NCI-H2107 treated with DMSO at 0.1 percent for 48 hours (cell line): ENCODE data around the gene DAGLA.

ENCODE experiments used
- DNase-seq: peaks from one replicate; lab custom pipeline; 2025; ENCODE audit not compliant: unreplicated experiment; lab: John Stamatoyannopoulos, UW

DAGLA gene

DNA sequence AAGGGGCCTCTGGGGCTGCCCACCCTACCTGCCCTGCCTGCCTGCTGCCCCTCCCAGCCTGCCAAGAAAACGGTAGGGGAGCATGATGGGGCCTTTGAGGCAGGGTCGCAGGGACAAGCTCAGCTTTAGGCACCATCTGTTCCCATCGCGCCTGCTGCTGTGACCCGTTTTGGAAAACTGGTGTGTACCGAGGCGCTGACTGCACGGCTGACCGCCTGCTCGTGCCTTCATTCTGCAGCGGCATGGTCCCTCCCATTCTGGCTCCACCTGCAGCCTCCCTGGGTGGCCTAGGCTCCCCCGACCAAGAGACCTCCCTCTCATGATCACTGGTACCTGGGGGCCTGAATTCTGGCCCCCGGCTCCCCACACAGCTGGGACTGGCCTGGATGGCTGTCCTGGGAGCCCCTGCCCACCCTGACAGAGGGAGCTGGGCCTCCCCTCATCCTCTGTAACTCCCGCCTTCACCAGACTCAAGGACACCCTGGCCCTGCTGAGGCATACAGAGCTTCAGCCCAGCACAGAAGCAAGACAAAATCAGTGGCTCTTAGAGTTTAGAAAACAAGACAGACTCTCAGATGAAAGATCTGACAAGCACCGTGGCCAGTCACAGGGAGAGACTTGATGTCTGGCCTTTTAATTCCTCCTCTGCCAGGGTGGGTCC lies 65.7 kb downstream of the DAGLA start:
- DNase-seq = no peak

DNA sequence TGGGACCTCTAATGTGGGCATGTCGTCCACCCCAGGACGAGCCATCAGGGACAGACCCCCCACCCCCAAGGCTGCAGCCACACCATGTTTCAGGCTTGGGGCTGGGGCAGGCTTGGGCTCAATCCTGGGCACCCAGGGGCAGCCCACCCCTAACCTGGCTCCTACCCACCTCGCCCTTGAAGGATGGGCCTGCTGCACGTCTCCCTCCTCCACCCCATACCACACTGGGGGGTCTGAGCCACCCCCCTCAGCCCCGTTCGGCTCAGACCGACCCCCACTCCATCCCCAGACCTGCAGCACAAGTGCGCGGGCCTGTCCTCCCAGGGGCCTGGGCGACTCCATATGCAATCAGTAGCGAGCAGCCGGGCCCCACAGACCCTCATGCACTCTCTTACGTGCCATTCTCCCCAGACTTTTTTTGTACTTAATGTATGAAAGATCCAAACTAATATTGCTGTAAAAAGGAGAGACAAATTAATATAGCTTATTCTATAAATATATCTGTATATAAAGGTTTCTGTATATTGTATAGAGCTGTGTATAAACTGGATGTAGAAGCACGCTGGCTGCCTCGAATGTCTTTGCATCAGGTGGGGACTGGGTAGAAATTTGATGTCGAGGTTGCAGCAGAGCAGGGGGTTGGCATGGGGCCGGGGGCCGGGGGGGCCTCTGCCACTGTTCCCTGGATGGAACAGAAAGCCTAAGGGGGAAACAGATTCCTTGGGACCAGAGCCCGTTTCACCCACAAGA lies 66.4 kb downstream of the DAGLA start:
- DNase-seq = no peak

DNA sequence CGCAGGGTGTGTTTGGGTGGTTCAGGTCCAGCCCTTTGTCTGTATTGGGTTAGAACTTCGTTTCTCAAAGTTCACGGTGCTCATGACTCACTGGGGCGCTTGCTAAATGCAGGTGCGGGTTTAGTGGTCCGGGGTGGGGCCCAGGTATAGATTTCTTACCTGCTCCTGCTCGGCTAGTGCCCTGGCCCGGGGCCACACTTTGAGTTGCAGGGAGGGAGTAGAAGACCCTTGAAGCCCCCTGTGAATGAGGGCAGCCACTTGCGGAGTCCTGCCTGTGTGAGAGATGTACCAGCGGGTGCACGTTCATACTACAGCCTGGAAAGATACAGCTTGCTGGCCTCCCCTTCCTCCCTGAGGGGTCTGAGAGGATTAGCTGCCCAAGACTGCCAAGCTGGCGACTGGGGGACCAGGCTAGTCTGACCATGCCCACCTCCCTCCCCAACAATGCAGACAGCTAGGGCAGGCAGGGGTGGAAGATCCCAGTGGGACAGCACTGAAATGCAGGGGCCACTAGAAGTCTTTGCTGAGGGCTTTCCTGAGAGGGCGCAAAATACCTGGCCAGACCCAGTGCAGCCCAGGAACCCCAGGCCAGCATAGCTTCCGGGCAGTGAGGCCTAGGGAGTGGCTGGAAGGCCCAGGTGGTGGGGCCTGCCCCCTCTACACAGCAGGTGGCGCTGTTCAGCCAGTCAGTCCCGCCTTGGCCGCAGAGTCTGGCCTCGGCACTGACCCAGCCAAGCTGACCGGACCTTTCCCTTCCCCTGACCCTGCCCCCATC lies 67.2 kb downstream of the DAGLA start:
- DNase-seq = no peak

DNA sequence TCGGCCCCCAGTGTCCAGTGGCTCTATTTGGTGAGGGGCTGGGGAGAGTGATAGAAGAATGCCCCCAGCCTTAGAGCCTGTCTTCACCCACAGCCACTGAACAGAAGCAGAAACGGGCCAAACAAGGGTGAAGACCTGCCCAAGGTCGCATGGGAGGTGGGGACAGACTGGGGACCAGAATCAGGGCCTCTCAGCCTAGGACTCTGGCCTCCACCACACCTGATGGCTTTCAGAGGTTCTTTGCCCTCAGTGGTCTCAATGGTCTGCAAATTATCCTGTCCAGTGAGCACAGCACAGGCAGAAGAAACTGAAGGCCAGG lies 67.7 kb downstream of the DAGLA start:
- DNase-seq = no peak

- DNase-seq = no peak
Measured at GRCh38 chr11:61749591-61750217, 69.5 kb downstream of the DAGLA start.

DNA sequence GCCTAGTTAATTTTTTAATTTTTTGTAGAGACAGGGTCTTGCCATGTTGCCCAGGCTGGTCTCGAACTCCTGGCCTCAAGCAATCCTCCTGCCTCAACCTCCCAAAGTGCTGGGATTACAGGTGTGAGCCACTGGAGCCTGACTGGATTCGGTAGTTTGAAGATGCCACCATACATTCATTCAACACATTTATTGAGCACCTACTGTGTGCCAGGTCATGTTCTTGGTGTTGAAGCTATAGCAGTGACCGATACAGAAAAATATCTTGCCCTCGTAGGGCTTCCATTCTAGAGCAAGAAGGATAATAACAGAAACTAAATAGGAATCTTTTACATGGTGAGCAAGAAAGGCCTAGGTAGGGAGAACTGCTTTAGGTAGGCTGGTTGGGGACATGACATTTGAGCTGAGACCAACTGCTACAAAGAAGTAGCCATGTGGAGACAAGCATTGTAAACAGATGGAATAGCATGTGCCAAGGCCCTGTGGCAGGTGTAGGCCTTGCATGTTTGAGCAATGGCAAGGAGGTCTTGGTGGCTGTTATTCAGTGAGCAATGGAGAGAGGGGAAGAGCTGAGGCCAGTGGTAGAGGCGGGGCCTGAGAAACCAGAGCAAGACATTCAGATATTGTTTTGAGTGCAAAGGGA lies 70.6 kb downstream of the DAGLA start:
- no peak for DNase-seq

DNA sequence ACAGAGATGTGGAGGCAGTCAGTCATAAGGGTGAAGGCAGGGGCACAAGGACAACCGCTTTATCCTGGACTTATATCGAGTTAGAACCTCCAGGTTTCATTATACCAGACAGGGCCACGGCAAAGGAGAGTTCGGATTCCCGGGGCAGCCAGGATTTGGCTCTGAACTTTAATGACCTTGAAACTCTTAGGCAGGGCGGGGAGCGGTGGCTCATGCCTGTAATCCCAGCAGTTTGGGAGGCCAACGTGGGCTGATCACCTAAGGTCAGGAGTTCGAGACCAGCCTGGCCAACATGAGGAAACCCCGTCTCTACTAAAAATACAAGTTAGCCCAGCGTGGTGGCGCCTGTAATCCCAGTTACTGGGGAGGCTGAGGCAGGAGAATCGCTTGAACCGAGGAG lies 71.2 kb downstream of the DAGLA start:
- DNase-seq = no peak

- no peak for DNase-seq
Measured at GRCh38 chr11:61752117-61752924, 72.1 kb downstream of the DAGLA start, which contains the start of gene MYRF. Gene MYRF, plus strand, starts transcription at chr11:61752636. Its CDS starts 109 bp downstream, at chr11:61752745.

GRCh38 chr11:61752925-61753521 lies 72.8 kb downstream of the DAGLA start:
- no peak for DNase-seq

GRCh38 chr11:61753672-61754071 lies 73.5 kb downstream of the DAGLA start:
- DNase-seq = no peak

- no peak for DNase-seq
Measured at GRCh38 chr11:61754534-61755482, 74.6 kb downstream of the DAGLA start.

DNA sequence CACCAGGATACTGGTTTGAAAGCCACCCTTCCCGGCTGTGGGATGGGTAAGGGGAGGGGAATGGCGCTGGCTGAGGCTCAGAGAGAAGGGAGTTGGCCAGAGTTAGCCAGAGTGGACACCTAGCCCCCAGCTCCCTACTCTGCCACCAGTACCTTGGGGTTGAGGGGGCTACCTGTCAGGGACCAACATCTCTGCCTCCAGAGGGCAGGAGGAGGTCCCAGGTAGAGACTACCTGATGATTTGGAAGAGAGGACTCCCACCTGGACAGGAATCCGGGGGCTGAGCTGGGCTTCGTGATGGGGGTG lies 75.9 kb downstream of the DAGLA start:
- DNase-seq = no peak

GRCh38 chr11:61756452-61757212 lies 76.4 kb downstream of the DAGLA start:
- no peak for DNase-seq

DNA sequence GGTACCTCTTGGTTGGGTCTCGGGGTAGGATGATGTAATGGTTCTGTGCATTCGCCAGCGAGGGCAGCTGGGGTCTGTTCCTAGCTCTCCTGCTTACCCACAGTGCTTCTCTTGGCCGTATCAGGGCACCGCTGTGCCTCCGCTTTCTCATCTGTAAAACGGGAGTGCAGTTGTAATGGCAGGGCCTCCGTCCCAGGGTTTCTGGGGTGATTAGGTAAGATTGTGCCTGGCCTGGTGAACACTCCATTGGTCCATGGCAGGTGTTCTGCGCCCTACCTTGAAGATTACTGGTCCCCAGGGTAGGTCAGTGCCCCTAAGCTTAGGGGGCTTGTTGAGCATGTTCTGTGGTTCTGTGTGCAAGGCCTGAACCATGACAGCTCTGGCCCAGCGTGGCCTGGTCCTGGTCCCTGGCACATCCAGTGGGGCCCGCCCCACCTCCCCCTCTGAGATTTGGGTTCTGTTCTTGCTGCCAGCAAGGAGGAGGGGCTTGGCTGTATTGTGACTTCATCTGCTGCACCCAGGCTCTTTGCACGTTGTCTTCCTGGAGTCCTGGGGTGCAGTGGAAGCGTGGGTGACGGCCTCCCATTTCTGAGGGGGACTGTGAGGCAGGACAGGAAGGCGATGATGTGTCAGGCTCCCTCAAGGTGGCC lies 77.1 kb downstream of the DAGLA start:
- no peak for DNase-seq

- no peak for DNase-seq
Measured at GRCh38 chr11:61760946-61761345, 80.8 kb downstream of the DAGLA start.

- no peak for DNase-seq
Measured at GRCh38 chr11:61761440-61762222, 81.4 kb downstream of the DAGLA start.

GRCh38 chr11:61762223-61762615 lies 82.0 kb downstream of the DAGLA start:
- no peak for DNase-seq
